HFFc6 (cell line): ENCODE measurements around the gene CAMSAP1. TPM values are rescaled to one million over a fixed set of nuclear protein-coding genes. Genes with fewer than 3 reads are reported as not detected.

Experiments used
- DNase-seq: peaks from one replicate; pipeline ENCODE4 v3.0.0-alpha.2; 2018
- H3K27ac Mint-ChIP-seq: 2 replicates; pipeline ENCODE4 v1.8.0; 2020; ENCODE audit warnings: mild to moderate bottlenecking, mixed read lengths
- H3K27me3 Mint-ChIP-seq: 2 replicates; pipeline ENCODE4 v1.8.0; 2021; ENCODE audit warnings: mild to moderate bottlenecking, moderate library complexity, mixed read lengths; ENCODE audit not compliant: insufficient read depth
- H3K36me3 Mint-ChIP-seq: 2 replicates; pipeline ENCODE4 v1.8.0; 2021; ENCODE audit warnings: low read depth, mixed read lengths
- H3K4me1 Mint-ChIP-seq: 2 replicates; pipeline ENCODE4 v1.8.0; 2020; ENCODE audit warnings: low read depth, mixed read lengths
- H3K4me3 Mint-ChIP-seq: 2 replicates; pipeline ENCODE4 v1.8.0; 2020; ENCODE audit warnings: mild to moderate bottlenecking, moderate library complexity, mixed read lengths
- H3K9me3 Mint-ChIP-seq: 2 replicates; pipeline ENCODE4 v1.8.0; 2020; ENCODE audit warnings: mild to moderate bottlenecking, mixed read lengths
- total RNA-seq, 6 experiments: library from RNA; stranded (reverse); fragmentation: NEBNext Ultra II Directional; extraction: Animal tissue kit (Norgen Biotek cat#: 25700); gene quantifications; 2 replicates in 1 of 6; 3 replicates in 5 of 6; pipeline ENCODE4 v1.2.3, GENCODE V29; 2021
- TF ChIP-seq, protein P1 (sequence below): fragments of 200-600 bp; sonication (generic); IDR thresholded peaks from 2 replicates; pipeline ENCODE4 v1.5.0; 2021; ENCODE audit warnings: antibody characterized with exemption, mild to moderate bottlenecking

CAMSAP1 gene
- total RNA-seq, 6 experiments from 2014 or later, result 14.9 to 22.8 (median 18.1) TPM

DNA sequence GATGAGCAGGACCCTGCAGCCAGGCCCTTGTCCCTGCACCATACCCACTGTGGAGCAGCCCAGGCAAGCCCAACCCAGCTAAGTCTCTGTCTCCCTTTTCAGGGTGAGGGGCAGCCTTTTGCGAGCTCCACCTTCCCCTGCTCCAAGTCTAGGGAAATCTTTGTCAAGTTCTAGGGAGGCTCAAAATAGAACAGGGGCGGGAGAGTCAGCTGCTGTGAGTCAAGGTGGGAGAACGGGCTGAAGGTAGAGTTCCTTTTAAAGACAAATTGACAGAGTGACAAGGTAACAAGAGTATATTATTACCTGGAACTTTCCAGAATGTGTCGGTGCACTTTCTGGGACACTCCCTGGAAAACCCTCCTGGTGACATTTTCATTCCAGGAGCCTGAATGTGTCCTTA, 140.6 kb downstream of the CAMSAP1 start:
- no peak for DNase-seq
- H3K4me3 Mint-ChIP-seq, result no peak overlapping the region
- peaks cover 13% of the 10 kb centered on the region for H3K27me3 Mint-ChIP-seq
- TF ChIP-seq, protein P1, sequence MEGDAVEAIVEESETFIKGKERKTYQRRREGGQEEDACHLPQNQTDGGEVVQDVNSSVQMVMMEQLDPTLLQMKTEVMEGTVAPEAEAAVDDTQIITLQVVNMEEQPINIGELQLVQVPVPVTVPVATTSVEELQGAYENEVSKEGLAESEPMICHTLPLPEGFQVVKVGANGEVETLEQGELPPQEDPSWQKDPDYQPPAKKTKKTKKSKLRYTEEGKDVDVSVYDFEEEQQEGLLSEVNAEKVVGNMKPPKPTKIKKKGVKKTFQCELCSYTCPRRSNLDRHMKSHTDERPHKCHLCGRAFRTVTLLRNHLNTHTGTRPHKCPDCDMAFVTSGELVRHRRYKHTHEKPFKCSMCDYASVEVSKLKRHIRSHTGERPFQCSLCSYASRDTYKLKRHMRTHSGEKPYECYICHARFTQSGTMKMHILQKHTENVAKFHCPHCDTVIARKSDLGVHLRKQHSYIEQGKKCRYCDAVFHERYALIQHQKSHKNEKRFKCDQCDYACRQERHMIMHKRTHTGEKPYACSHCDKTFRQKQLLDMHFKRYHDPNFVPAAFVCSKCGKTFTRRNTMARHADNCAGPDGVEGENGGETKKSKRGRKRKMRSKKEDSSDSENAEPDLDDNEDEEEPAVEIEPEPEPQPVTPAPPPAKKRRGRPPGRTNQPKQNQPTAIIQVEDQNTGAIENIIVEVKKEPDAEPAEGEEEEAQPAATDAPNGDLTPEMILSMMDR, result no peak
- peaks cover 15% of the 10 kb centered on the region for H3K36me3 Mint-ChIP-seq
- H3K9me3 Mint-ChIP-seq, result peaks cover 42% of the 10 kb centered on the region
- no peaks in the 10 kb centered on the region for H3K4me1 Mint-ChIP-seq
- H3K27ac Mint-ChIP-seq, result no peak overlapping the region

DNA sequence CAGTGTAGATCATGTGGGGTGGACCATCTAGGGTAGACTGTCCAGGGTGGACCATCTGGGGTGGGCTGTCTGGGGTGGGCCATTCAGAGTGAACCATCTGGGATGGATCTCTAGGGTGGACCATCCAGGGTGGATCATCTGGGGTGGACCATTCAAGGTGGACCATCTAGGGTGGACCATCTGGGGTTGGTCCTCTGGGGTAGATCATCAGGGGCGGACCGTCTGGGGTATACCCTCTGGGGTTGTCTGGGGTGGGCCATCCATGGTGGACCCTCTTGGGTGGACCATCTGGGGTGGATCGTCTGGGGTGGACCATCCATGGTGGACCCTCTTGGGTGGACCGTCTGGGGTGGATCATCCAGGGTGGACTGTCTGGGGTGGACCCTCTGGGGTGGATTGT, 141.1 kb downstream of the CAMSAP1 start:
- H3K9me3 Mint-ChIP-seq, result peaks cover 42% of the 10 kb centered on the region
- no peak for DNase-seq
- TF ChIP-seq, protein P1, result no peak
- peaks cover 15% of the 10 kb centered on the region for H3K36me3 Mint-ChIP-seq
- H3K27ac Mint-ChIP-seq, result no peak overlapping the region
- H3K4me3 Mint-ChIP-seq, result no peak overlapping the region
- peaks cover 13% of the 10 kb centered on the region for H3K27me3 Mint-ChIP-seq
- H3K4me1 Mint-ChIP-seq, result no peaks in the 10 kb centered on the region

DNA sequence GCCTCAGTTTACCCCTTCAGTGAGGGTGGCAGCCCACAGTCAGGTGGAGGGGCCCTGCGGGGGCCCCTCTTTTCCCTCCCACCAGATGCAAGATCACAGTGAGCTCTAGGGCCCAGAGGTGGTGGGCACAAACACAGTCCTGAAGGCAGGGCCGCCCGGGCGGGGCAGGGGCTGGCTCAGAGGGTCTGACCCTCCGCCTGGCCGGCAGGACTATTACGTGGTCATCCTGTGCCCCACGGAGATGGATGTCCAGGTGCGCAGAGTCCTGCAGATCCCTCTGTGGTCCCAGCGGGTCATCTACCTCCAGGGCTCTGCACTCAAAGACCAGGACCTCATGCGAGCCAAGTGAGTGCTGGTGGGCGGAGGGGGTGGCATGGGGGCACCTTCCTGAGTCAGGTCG, 141.9 kb downstream of the CAMSAP1 start:
- Mint-ChIP-seq H3K4me3 (no peak overlapping the region), H3K27me3 (peaks cover 13% of the 10 kb centered on the region), H3K4me1 (no peaks in the 10 kb centered on the region), H3K9me3 (peaks cover 47% of the 10 kb centered on the region), H3K27ac (no peak overlapping the region), H3K36me3 (peaks cover 15% of the 10 kb centered on the region)
- no peak for DNase-seq
- TF ChIP-seq, protein P1, result no peak

DNA sequence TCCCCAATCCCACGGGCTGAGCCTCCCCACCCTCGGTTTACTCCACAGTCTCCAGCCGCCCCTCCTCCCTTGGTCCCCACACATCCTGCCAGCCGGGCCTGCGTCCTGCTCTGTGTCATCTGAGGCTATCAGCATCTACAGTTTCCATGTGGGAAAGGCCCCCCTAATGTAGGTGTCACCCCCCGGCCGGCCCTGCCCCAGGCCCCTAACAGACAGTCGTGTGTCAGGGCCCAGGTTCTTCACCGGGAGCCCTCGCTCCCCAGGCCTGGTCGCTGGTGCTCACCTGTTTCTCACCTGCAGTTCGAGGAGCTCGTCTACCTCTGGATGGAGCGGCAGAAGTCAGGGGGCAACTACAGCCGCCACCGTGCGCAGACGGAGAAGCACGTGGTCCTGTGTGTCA, 142.6 kb downstream of the CAMSAP1 start:
- Mint-ChIP-seq H3K27me3 (peaks cover 13% of the 10 kb centered on the region), H3K36me3 (peaks cover 15% of the 10 kb centered on the region), H3K4me3 (no peak overlapping the region), H3K27ac (no peak overlapping the region), H3K9me3 (peaks cover 47% of the 10 kb centered on the region), H3K4me1 (no peaks in the 10 kb centered on the region)
- no peak for DNase-seq
- TF ChIP-seq, protein P1, result no peak

DNA sequence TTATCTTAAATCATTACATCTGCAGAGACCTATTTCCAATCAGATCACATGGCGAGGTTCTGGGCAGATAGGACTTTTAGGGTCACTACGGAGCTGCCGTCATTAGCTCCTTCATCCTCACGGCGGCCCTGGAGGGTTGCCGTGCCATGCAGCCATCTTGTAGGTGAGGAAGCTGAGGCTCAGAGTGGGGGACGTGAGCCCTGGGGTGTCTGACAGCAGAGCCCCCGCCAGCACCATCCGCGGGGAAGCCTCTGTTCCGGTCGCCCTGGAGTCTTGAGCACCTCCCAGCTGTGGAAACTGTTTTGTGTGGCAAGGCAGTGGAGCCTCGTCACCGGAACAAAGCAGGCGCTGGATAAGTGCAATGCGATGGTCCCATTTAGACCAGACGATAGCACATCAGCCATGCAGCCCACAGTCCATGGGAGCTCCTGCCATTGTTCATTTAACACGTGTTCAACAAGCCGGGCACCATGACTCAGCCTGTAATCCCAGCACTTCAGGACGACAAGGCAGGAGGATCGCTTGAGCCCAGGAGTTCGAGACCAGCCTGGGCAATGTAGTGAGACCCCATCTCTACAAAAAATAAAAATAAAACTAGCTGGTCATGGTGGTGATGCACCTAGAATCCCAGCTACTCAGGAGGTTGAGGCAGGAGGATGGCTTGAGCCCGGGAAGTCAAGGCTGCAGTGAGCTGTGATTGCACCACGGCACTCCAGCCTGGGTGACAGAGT, 143.5 kb downstream of the CAMSAP1 start:
- no peaks in the 10 kb centered on the region for H3K4me1 Mint-ChIP-seq
- no peak overlapping the region for H3K27ac Mint-ChIP-seq
- no peak for DNase-seq
- peaks cover 10% of the 10 kb centered on the region for H3K36me3 Mint-ChIP-seq
- TF ChIP-seq, protein P1, result no peak
- no peak overlapping the region for H3K4me3 Mint-ChIP-seq
- peaks cover 39% of the 10 kb centered on the region for H3K9me3 Mint-ChIP-seq
- peaks cover 13% of the 10 kb centered on the region for H3K27me3 Mint-ChIP-seq
